Measurements from ENCODE around the gene MAP10.

DNA sequence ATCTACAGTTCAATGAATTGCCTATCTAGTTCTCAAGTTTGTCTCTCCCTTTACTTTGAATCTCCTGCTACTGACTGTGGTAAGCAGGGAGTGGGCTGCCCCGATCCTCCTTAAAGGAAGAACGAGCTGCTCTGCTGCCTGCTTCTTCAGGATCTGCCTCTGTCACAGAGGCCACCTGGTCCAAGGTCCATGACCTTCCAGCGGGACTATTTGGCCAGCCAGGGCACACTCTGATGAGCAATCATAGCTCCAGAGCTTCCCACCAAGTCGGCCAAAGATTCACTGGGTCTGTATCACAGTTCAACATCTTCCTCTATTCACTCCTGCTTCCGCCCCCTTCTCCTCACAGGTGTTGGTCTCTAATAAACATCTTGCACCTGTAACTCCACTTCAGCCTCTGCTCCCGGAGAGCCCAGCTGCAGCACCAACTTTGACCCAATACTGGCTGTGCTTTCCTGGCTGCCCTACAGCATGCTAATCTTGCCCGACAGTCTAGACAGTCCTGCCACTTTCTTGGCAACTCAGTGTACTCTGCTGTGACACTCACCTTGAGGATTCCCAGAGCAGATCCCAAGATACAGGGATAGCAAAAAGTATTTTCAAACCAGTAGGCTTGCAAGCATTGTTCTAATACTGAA is 16.9 kb upstream of the MAP10 start:
- TF ChIP-seq, protein P1, sequence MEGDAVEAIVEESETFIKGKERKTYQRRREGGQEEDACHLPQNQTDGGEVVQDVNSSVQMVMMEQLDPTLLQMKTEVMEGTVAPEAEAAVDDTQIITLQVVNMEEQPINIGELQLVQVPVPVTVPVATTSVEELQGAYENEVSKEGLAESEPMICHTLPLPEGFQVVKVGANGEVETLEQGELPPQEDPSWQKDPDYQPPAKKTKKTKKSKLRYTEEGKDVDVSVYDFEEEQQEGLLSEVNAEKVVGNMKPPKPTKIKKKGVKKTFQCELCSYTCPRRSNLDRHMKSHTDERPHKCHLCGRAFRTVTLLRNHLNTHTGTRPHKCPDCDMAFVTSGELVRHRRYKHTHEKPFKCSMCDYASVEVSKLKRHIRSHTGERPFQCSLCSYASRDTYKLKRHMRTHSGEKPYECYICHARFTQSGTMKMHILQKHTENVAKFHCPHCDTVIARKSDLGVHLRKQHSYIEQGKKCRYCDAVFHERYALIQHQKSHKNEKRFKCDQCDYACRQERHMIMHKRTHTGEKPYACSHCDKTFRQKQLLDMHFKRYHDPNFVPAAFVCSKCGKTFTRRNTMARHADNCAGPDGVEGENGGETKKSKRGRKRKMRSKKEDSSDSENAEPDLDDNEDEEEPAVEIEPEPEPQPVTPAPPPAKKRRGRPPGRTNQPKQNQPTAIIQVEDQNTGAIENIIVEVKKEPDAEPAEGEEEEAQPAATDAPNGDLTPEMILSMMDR (IDR thresholded peaks at IDR 0.05), result no peak
- TF ChIP-seq EP300 (IDR thresholded peaks at IDR 0.05), result no peak

Measured in esophagus muscularis mucosa (tissue), 3 donors.